ENCODE data around the gene FILIP1L.
A peak's percentile ranks its signal among the peaks of the same experiment; 100 is the strongest.

The FILIP1L gene

GRCh38 chr3:100114413-100115030 is at the start of gene FILIP1L:
Gene FILIP1L (minus strand): TSS chr3:100114501.
- no peak for DNase-seq (ENCODE audit: insufficient read length, low spot score)
- no peak for TF ChIP-seq POLR2A (IDR thresholded peaks at IDR 0.05; ENCODE audit: low read depth, low read length)
- FAIRE-seq, result no peak

GRCh38 chr3:100163787-100164186 is 49.5 kb upstream of the FILIP1L start:
- no peak for TF ChIP-seq POLR2A (IDR thresholded peaks at IDR 0.05; ENCODE audit: low read depth, low read length)
- FAIRE-seq (no peak), DNase-seq (ENCODE audit: insufficient read length, low spot score) (no peak)

- FAIRE-seq, result no peak
- TF ChIP-seq POLR2A (IDR thresholded peaks at IDR 0.05; ENCODE audit: low read depth, low read length), result no peak
- DNase-seq (ENCODE audit: insufficient read length, low spot score), result no peak
Observed at GRCh38 chr3:100160521-100160920, 46.2 kb upstream of the FILIP1L start.

GRCh38 chr3:100159331-100160153 is 45.2 kb upstream of the FILIP1L start:
- TF ChIP-seq POLR2A (IDR thresholded peaks at IDR 0.05; ENCODE audit: low read depth, low read length), result no peak
- FAIRE-seq (peak; percentile 71), DNase-seq (ENCODE audit: insufficient read length, low spot score) (no peak)

- no peak for DNase-seq (ENCODE audit: insufficient read length, low spot score)
- FAIRE-seq, result no peak
- no peak for TF ChIP-seq POLR2A (IDR thresholded peaks at IDR 0.05; ENCODE audit: low read depth, low read length)
Observed at GRCh38 chr3:100158918-100159330, 44.6 kb upstream of the FILIP1L start.

GRCh38 chr3:100157685-100158084 is 43.4 kb upstream of the FILIP1L start:
- DNase-seq (ENCODE audit: insufficient read length, low spot score) (no peak), FAIRE-seq (no peak)
- no peak for TF ChIP-seq POLR2A (IDR thresholded peaks at IDR 0.05; ENCODE audit: low read depth, low read length)

- no peak for FAIRE-seq
- TF ChIP-seq POLR2A (IDR thresholded peaks at IDR 0.05; ENCODE audit: low read depth, low read length), result no peak
- no peak for DNase-seq (ENCODE audit: insufficient read length, low spot score)
Observed at GRCh38 chr3:100155590-100155989, 41.3 kb upstream of the FILIP1L start.

- no peak for TF ChIP-seq POLR2A (IDR thresholded peaks at IDR 0.05; ENCODE audit: low read depth, low read length)
- DNase-seq (ENCODE audit: insufficient read length, low spot score), result no peak
- FAIRE-seq, result no peak
Observed at GRCh38 chr3:100155128-100155527, 40.8 kb upstream of the FILIP1L start.

- no peak for DNase-seq (ENCODE audit: insufficient read length, low spot score)
- no peak for TF ChIP-seq POLR2A (IDR thresholded peaks at IDR 0.05; ENCODE audit: low read depth, low read length)
- no peak for FAIRE-seq
Observed at GRCh38 chr3:100154171-100154570, 39.9 kb upstream of the FILIP1L start.

GRCh38 chr3:100151024-100151707 is 36.9 kb upstream of the FILIP1L start:
- no peak for TF ChIP-seq POLR2A (IDR thresholded peaks at IDR 0.05; ENCODE audit: low read depth, low read length)
- FAIRE-seq, result no peak
- no peak for DNase-seq (ENCODE audit: insufficient read length, low spot score)

- FAIRE-seq (no peak), DNase-seq (ENCODE audit: insufficient read length, low spot score) (no peak)
- TF ChIP-seq POLR2A (IDR thresholded peaks at IDR 0.05; ENCODE audit: low read depth, low read length), result no peak
Observed at GRCh38 chr3:100150473-100150872, 36.2 kb upstream of the FILIP1L start.

- FAIRE-seq (no peak), DNase-seq (ENCODE audit: insufficient read length, low spot score) (no peak)
- TF ChIP-seq POLR2A (IDR thresholded peaks at IDR 0.05; ENCODE audit: low read depth, low read length), result no peak
Observed at GRCh38 chr3:100149713-100150415, 35.6 kb upstream of the FILIP1L start.

- DNase-seq (ENCODE audit: insufficient read length, low spot score) (no peak), FAIRE-seq (no peak)
Observed at GRCh38 chr3:100149130-100149529, 34.8 kb upstream of the FILIP1L start.

More at GRCh38 chr3:100149130-100149529, 34.8 kb upstream of the FILIP1L start:
- TF ChIP-seq POLR2A (IDR thresholded peaks at IDR 0.05; ENCODE audit: low read depth, low read length), result no peak

Measured in H54 (cell line).